NCI-H146 (cell line): ENCODE measurements around the gene ZSWIM8.
"Not testable (repeated sequence)": the region's sequence is repeated elsewhere in the genome, so short reads cannot be mapped to it uniquely, and the experiment has no call there.

Experiments used
- DNase-seq: peaks from one replicate; lab custom pipeline; 2025; lab: John Stamatoyannopoulos, UW

The ZSWIM8 gene

GRCh38 chr10:73796035-73796434 lies 10.6 kb downstream of the ZSWIM8 start:
- not testable (repeated sequence) for DNase-seq

- no peak for DNase-seq
Measured at GRCh38 chr10:73796766-73797165, 11.4 kb downstream of the ZSWIM8 start.

- DNase-seq, result no peak
Measured at GRCh38 chr10:73797324-73798025, 12.1 kb downstream of the ZSWIM8 start.

- no peak for DNase-seq
Measured at GRCh38 chr10:73798087-73798486, 12.7 kb downstream of the ZSWIM8 start.

- DNase-seq, result no peak
Measured at GRCh38 chr10:73798927-73799560, 13.6 kb downstream of the ZSWIM8 start.

- no peak for DNase-seq
Measured at GRCh38 chr10:73799899-73800559, 14.6 kb downstream of the ZSWIM8 start.

GRCh38 chr10:73800560-73801252 lies 15.3 kb downstream of the ZSWIM8 start:
- no peak for DNase-seq

GRCh38 chr10:73801253-73801590 lies 15.8 kb downstream of the ZSWIM8 start:
- no peak for DNase-seq

GRCh38 chr10:73802276-73802991 lies 17.0 kb downstream of the ZSWIM8 start:
- no peak for DNase-seq

GRCh38 chr10:73803680-73804286 lies 18.4 kb downstream of the ZSWIM8 start:
- no peak for DNase-seq

GRCh38 chr10:73806176-73806950 lies 21.0 kb downstream of the ZSWIM8 start:
- DNase-seq, result no peak

- no peak for DNase-seq
Measured at GRCh38 chr10:73807471-73807870, 22.1 kb downstream of the ZSWIM8 start.

GRCh38 chr10:73808021-73808815 lies 22.8 kb downstream of the ZSWIM8 start:
- no peak for DNase-seq

GRCh38 chr10:73809061-73809818 lies 23.8 kb downstream of the ZSWIM8 start:
- DNase-seq, result no peak

- DNase-seq, result no peak
Measured at GRCh38 chr10:73810358-73810734, 24.9 kb downstream of the ZSWIM8 start.

- DNase-seq, result peak; percentile 48
Measured at GRCh38 chr10:73810735-73811465, 25.5 kb downstream of the ZSWIM8 start.

- no peak for DNase-seq
Measured at GRCh38 chr10:73812657-73813056, 27.3 kb downstream of the ZSWIM8 start.

GRCh38 chr10:73813333-73813732 lies 27.9 kb downstream of the ZSWIM8 start:
- DNase-seq, result no peak
